ENCODE data around the gene RPS27A. TPM values are rescaled to one million over a fixed set of nuclear protein-coding genes. Genes with fewer than 3 reads are reported as not detected.

The RPS27A gene
- total RNA-seq, 4 donors from 2014 or later, result 597 to 2,221 (median 1,586) TPM

GRCh38 chr2:55204536-55204935 lies 28.0 kb upstream of the RPS27A start:
- Histone ChIP-seq H3K4me1 (no peaks in the 10 kb centered on the region), H3K4me3 (no peak overlapping the region), H3K36me3 (peaks cover 0 to 24% (median 4%) of the 10 kb centered on the region in 4 donors), H3K9me3 (peaks cover 0 to 4% (median 0%) of the 10 kb centered on the region in 4 donors), H3K27ac (replicated peaks in 1 of 4) (no peak overlapping the region), H3K27me3 (no peaks in the 10 kb centered on the region)
- WGBS, result 93% methylated on average over 3 of the region's 3 CpGs
- TF ChIP-seq POLR2A (IDR thresholded peaks at IDR 0.05; ENCODE audit: low read depth), result no peak
- TF ChIP-seq POLR2AphosphoS5 (IDR thresholded peaks at IDR 0.05), result no peak
- TF ChIP-seq EP300 (IDR thresholded peaks at IDR 0.05), result no peak
- intact Hi-C loops (cut with DNase I), result no loop called here
- no peak for DNase-seq (ENCODE audit: extremely low spot score)

- Histone ChIP-seq H3K27me3 (no peaks in the 10 kb centered on the region), H3K9me3 (peaks cover 0 to under 1% (median 0%) of the 10 kb centered on the region in 4 donors), H3K4me3 (no peak overlapping the region), H3K27ac (replicated peaks in 1 of 4) (no peak overlapping the region), H3K4me1 (no peaks in the 10 kb centered on the region), H3K36me3 (peaks cover 0 to 20% (median 4%) of the 10 kb centered on the region in 4 donors)
- 96% methylated on average over 2 of the region's 2 CpGs for WGBS
- no peak for DNase-seq (ENCODE audit: extremely low spot score)
- TF ChIP-seq POLR2AphosphoS5 (IDR thresholded peaks at IDR 0.05) (no peak), POLR2A (IDR thresholded peaks at IDR 0.05; ENCODE audit: low read depth) (no peak)
- intact Hi-C loops (cut with DNase I), result no loop called here
These were observed 27.5 kb upstream of the RPS27A start for GRCh38 chr2:55204950-55205349.

GRCh38 chr2:55213822-55214221 lies 18.7 kb upstream of the RPS27A start:
- intact Hi-C loops (cut with DNase I), result no loop called here
- Histone ChIP-seq H3K27ac (replicated peaks in 1 of 4) (no peak overlapping the region), H3K36me3 (no peaks in the 10 kb centered on the region)

GRCh38 chr2:55223958-55224760 lies 8.3 kb upstream of the RPS27A start:
- TF ChIP-seq EP300 (IDR thresholded peaks at IDR 0.05), result no peak
- no peak for TF ChIP-seq CTCF (IDR thresholded peaks at IDR 0.05)
- TF ChIP-seq POLR2AphosphoS5 (IDR thresholded peaks at IDR 0.05), result no peak
- TF ChIP-seq POLR2A (IDR thresholded peaks at IDR 0.05; ENCODE audit: low read depth), result no peak
- no peaks in the 10 kb centered on the region for H3K36me3 ChIP-seq
- H3K27ac ChIP-seq (replicated peaks in 1 of 4), result peak overlapping the region; percentile 90 to 97 (median 96)
- DNase-seq (ENCODE audit: extremely low spot score), result no peak
- peaks cover 7 to 25% (median 13%) of the 10 kb centered on the region in 4 donors for H3K4me1 ChIP-seq
- peak overlapping the region; percentile 72 to 84 (median 82) for H3K4me3 ChIP-seq
- H3K27me3 ChIP-seq, result no peaks in the 10 kb centered on the region
- intact Hi-C loops (cut with DNase I), result no loop called here
- H3K9me3 ChIP-seq, result no peaks in the 10 kb centered on the region
- WGBS, result 93% methylated on average over 17 of the region's 25 CpGs

More at GRCh38 chr2:55213822-55214221, 18.7 kb upstream of the RPS27A start:
- TF ChIP-seq EP300 (IDR thresholded peaks at IDR 0.05) (no peak), CTCF (IDR thresholded peaks at IDR 0.05) (no peak), POLR2A (IDR thresholded peaks at IDR 0.05; ENCODE audit: low read depth) (no peak), POLR2AphosphoS5 (IDR thresholded peaks at IDR 0.05) (no peak)
- Histone ChIP-seq H3K9me3 (no peaks in the 10 kb centered on the region), H3K4me3 (no peak overlapping the region), H3K4me1 (no peaks in the 10 kb centered on the region), H3K27me3 (no peaks in the 10 kb centered on the region)
- no peak for DNase-seq (ENCODE audit: extremely low spot score)

GRCh38 chr2:55224761-55225261 lies 7.7 kb upstream of the RPS27A start:
- H3K9me3 ChIP-seq, result no peaks in the 10 kb centered on the region
- no peaks in the 10 kb centered on the region for H3K36me3 ChIP-seq
- intact Hi-C loops (cut with DNase I), result no loop called here
- H3K27ac ChIP-seq (replicated peaks in 1 of 4), result peak overlapping the region in 3 of 4 donors; percentile 22 to 97 (median 95)
- TF ChIP-seq POLR2A (IDR thresholded peaks at IDR 0.05; ENCODE audit: low read depth), result no peak
- TF ChIP-seq POLR2AphosphoS5 (IDR thresholded peaks at IDR 0.05), result no peak
- no peak for TF ChIP-seq EP300 (IDR thresholded peaks at IDR 0.05)
- no peak for TF ChIP-seq CTCF (IDR thresholded peaks at IDR 0.05)
- no peak overlapping the region for H3K4me3 ChIP-seq
- DNase-seq (ENCODE audit: extremely low spot score), result no peak
- WGBS, result 82% methylated on average over 4 of the region's 19 CpGs
- no peaks in the 10 kb centered on the region for H3K27me3 ChIP-seq
- H3K4me1 ChIP-seq, result peaks cover 7 to 25% (median 15%) of the 10 kb centered on the region in 4 donors
